Naive B cell (primary cell): ENCODE data around the gene ATP5PD. TPM values are rescaled to one million over a fixed set of nuclear protein-coding genes. Genes with fewer than 3 reads are reported as not detected.
A peak's percentile ranks its signal among the peaks of the same experiment; 100 is the strongest.

Experiments
- ATAC-seq, 2 donors: fragments of 150-1000 bp; cut with Tn5 transposase; 2 replicates each; pipeline ENCODE4 v1.10.0; 2021; ENCODE audit warnings: low read depth in 2 of 2, mild to moderate bottlenecking in 2 of 2, moderate library complexity in 2 of 2
- DNase-seq: peaks from one replicate; pipeline ENCODE4 v3.0.0; 2022
- H3K27ac Mint-ChIP-seq, 6 donors: one replicate each; pipeline ENCODE4 v1.8.0; 2020 to 2022; ENCODE audit warnings: mild to moderate bottlenecking in 6 of 6, mixed read lengths in 6 of 6, moderate library complexity in 5 of 6, inconsistent platforms in 2 of 6
- H3K27me3 Mint-ChIP-seq, 3 donors: one replicate each; pipeline ENCODE4 v1.8.0; 2021 to 2022; ENCODE audit warnings: mixed read lengths in 3 of 3, mild to moderate bottlenecking in 1 of 3
- H3K36me3 Mint-ChIP-seq, 2 donors: one replicate each; pipeline ENCODE4 v1.8.0; 2020 to 2022; ENCODE audit warnings: mixed read lengths in 2 of 2, inconsistent platforms in 1 of 2, mild to moderate bottlenecking in 1 of 2
- H3K4me1 Mint-ChIP-seq, 3 donors: one replicate each; pipeline ENCODE4 v1.8.0; 2020 to 2022; ENCODE audit warnings: mixed read lengths in 3 of 3, inconsistent platforms in 1 of 3, mild to moderate bottlenecking in 1 of 3, moderate library complexity in 1 of 3
- H3K4me3 Mint-ChIP-seq, 8 donors: one replicate each; pipeline ENCODE4 v1.8.0; 2020 to 2022; ENCODE audit warnings: mild to moderate bottlenecking in 8 of 8, mixed read lengths in 8 of 8, moderate library complexity in 8 of 8, inconsistent platforms in 2 of 8
- H3K9me3 Mint-ChIP-seq, 7 donors: one replicate each; pipeline ENCODE4 v1.8.0; 2020 to 2022; ENCODE audit warnings: mixed read lengths in 7 of 7, mild to moderate bottlenecking in 5 of 7, inconsistent platforms in 2 of 7, moderate library complexity in 1 of 7
- polyA plus RNA-seq, 6 donors: library from polyadenylated mRNA; unstranded; fragments of 300-500 nt; fragmentation: Illumina TruSeq; gene quantifications; one replicate each; pipeline ENCODE4 v1.2.3, GENCODE V29; 2021; ENCODE audit warnings: low read depth in 6 of 6

The ATP5PD gene
- polyA plus RNA-seq, 6 donors from 2014 or later, result 191 to 306 (median 269) TPM

DNA sequence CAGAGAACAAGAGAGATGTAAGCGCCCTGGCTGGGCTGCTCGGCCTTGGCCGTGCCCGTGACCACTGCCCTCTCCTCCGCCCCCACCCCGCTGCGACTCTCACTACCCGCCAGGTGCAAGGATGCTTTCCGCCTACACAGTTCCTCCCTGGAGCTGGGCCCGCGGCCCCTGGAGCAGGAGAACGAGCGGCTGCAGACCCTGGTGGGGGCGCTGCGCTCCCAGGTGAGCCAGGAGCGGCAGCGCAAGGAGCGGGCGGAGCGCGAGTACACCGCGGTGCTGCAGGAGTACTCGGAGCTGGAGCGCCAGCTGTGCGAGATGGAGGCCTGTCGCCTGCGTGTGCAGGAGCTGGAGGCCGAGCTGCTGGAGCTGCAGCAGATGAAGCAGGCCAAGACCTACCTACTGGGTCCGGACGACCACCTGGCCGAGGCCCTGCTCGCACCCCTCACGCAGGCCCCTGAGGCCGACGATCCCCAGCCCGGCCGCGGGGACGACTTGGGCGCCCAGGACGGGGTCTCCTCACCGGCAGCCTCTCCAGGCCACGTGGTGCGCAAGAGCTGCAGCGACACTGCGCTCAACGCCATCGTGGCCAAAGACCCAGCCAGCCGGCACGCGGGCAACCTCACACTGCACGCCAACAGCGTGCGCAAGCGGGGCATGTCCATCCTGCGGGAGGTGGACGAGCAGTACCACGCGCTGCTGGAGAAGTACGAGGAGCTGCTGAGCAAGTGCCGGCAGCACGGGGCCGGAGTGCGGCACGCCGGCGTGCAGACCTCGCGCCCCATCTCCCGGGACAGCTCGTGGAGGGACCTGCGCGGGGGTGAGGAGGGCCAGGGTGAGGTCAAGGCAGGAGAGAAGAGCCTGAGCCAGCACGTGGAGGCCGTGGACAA lies 43.5 kb downstream of the ATP5PD start:
- DNase-seq (no peak), ATAC-seq (no peak)
- peaks cover 12 to 47% (median 17%) of the 10 kb centered on the region in 3 donors for H3K27me3 Mint-ChIP-seq
- H3K27ac Mint-ChIP-seq, result no peak overlapping the region
- H3K4me3 Mint-ChIP-seq, result no peak overlapping the region
- no peaks in the 10 kb centered on the region for H3K36me3 Mint-ChIP-seq
- H3K4me1 Mint-ChIP-seq, result no peaks in the 10 kb centered on the region
- H3K9me3 Mint-ChIP-seq, result no peaks in the 10 kb centered on the region

DNA sequence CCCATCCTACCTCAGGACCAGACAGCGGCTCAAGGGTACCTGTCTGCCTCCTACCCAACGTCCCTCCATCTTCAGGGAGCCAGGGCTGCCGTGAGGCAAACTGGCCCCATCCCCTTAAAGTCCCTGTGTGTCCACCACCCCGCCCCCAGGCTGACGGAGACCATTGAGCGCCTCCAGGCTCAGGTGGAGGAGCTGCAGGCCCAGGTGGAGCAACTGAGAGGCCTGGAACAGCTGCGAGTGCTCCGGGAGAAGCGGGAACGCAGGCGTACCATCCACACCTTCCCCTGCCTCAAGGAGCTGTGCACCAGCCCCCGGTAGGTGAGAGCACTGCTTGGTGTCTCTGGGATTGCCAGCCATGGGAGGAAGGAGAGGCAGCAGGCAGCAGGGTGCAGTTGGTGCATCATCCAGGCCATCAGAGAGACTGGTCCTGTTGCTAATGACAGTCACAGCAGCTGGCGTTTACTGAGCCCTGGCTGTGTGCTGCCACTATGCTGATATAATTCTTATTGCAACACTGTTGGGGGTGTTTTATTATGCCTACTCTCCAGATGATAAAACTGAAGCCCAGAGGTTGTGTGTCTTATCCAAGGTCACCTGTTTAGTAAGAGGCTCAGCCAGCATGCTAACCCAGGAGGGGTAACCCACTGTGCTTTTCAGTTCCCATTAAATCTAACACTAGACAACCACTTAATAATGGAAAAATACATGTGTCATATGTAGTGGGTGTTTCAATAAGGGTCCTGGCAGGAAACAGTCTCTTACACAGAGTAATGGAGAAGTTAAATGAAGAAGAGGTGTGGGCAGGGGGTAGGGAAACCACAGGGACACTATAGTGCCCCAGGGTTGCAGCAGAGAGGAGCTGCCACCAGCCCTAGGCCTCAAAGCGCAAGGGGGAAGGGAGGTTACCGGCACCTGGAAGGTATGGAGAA lies 44.6 kb downstream of the ATP5PD start:
- ATAC-seq, result no peak
- no peak overlapping the region for H3K4me3 Mint-ChIP-seq
- H3K27me3 Mint-ChIP-seq, result peaks cover 13 to 44% (median 17%) of the 10 kb centered on the region in 3 donors

DNA sequence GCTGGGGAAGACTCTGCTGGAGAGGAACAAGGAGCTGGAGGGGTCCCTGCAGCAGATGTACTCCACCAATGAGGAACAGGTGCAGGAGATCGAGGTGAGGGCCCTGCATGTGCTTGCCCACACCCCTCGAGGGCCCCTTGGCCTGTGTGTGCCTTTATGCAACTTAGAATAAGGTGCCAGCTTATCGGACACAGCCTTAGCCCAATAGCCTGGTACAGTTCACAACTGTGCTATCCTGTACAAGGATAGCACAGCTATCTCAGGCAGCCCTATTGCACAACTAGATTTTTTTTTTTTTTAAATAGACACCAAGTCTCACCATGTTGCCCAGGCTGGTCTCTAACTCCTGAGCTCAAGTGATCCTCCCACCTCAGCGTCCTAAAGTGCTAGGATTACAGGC lies 47.2 kb downstream of the ATP5PD start:
- peaks cover 8 to 24% (median 9%) of the 10 kb centered on the region in 3 donors for H3K27me3 Mint-ChIP-seq
- peak overlapping the region in 2 of 8 donors; percentile 38 to 42 for H3K4me3 Mint-ChIP-seq
- H3K4me1 Mint-ChIP-seq, result no peaks in the 10 kb centered on the region
- no peaks in the 10 kb centered on the region for H3K36me3 Mint-ChIP-seq
- H3K27ac Mint-ChIP-seq, result no peak overlapping the region
- no peak for ATAC-seq
- no peak for DNase-seq
- no peaks in the 10 kb centered on the region for H3K9me3 Mint-ChIP-seq

More for the DNA sequence above, 44.6 kb downstream of the ATP5PD start:
- H3K36me3 Mint-ChIP-seq, result no peaks in the 10 kb centered on the region
- DNase-seq, result no peak
- H3K9me3 Mint-ChIP-seq, result no peaks in the 10 kb centered on the region
- no peak overlapping the region for H3K27ac Mint-ChIP-seq
- H3K4me1 Mint-ChIP-seq, result no peaks in the 10 kb centered on the region

DNA sequence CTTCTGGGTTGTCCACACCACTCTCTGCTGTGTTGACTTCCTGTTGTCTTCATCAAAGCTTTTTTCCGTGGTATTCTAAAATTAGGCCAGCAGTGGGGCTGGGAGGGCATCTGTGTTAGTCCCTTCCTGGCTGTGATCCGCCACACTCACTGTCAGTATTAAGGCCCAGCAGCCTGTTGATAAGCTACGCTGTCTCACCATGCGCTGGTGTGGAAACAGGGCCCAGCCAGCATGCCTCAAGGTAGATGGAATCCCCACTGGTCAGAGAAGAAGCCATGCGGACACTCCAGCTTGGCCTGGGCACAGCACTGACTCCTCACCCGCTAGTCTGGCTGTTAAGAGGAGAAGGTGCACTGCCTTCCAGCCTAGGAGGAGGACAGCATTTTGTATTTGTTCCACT lies 48.0 kb downstream of the ATP5PD start:
- Mint-ChIP-seq H3K4me3 (peak overlapping the region in 1 of 8 donors; percentile 34), H3K27ac (no peak overlapping the region), H3K9me3 (no peaks in the 10 kb centered on the region), H3K27me3 (peaks cover 8 to 18% (median 9%) of the 10 kb centered on the region in 3 donors), H3K4me1 (no peaks in the 10 kb centered on the region), H3K36me3 (no peaks in the 10 kb centered on the region)
- no peak for DNase-seq
- ATAC-seq, result no peak

DNA sequence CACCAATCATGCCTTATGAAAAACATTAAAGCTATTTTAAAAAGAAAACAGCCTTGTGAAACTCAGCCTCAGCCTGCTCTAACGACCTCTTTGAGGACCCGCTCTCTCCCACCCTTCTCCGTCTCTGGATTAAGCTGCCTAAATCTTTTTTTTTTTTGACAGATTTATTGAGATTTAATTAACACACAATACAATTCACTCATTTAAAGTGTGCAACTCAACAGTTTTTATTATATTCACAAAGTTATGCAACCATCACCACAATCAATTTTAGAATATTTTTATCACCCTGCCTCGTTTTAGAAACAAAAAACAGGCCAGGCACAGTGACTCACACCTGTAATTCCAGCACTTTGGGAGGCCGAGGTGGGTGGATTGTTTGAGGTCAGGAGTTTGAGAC lies 50.9 kb downstream of the ATP5PD start:
- H3K27ac Mint-ChIP-seq, result peak overlapping the region in 1 of 6 donors; percentile 32
- H3K4me3 Mint-ChIP-seq, result no peak overlapping the region

DNA sequence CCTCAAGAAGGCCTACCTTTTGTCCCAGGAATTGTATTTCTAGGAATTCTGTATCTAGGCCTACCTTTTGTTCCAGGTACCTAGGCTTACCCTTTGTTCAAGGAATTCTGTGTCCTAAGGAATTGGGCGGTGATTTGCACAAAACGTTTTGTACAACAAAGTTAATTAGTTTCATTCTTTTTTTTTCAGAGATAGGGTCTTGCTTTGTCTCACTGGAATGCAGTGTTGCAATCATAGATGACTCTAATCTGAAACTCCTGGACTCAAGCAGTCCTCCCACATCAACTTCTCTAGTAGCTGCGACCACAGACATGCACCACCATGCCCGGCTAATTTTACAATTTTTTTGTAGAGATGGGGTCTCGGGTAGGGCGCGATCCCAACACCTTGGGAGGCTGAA lies 52.3 kb downstream of the ATP5PD start:
- no peak for DNase-seq
- Mint-ChIP-seq H3K27me3 (peaks cover 9 to 33% (median 12%) of the 10 kb centered on the region in 3 donors), H3K36me3 (no peaks in the 10 kb centered on the region), H3K9me3 (no peaks in the 10 kb centered on the region), H3K4me1 (no peaks in the 10 kb centered on the region), H3K27ac (no peak overlapping the region), H3K4me3 (no peak overlapping the region)
- no peak for ATAC-seq

More for the DNA sequence above, 50.9 kb downstream of the ATP5PD start:
- ATAC-seq (no peak), DNase-seq (no peak)
- no peaks in the 10 kb centered on the region for H3K9me3 Mint-ChIP-seq
- H3K36me3 Mint-ChIP-seq, result no peaks in the 10 kb centered on the region
- no peaks in the 10 kb centered on the region for H3K4me1 Mint-ChIP-seq
- peaks cover 9 to 19% (median 12%) of the 10 kb centered on the region in 3 donors for H3K27me3 Mint-ChIP-seq

DNA sequence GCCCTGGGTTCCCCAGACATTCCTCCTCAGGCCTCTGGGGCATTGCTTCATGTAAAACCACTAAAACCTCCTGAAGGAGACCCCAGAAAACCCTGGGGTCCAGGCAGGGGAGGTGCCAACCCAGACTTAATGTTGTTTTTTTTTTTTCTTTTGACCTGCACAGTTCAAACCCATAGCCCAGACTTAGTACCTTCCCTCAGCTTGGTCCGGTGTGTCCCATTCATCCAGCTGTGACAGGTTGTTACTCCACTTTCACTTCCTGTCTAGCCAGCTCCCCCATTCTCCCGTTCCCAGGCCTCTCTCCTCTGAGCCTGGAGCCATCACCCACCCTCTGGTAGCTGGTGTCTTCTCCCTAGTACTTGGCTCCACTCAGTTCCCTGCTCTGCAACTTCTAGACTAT lies 54.5 kb downstream of the ATP5PD start:
- H3K4me3 Mint-ChIP-seq, result peak overlapping the region in 1 of 8 donors; percentile 24
- no peak overlapping the region for H3K27ac Mint-ChIP-seq
- peaks cover 9 to 37% (median 10%) of the 10 kb centered on the region in 3 donors for H3K27me3 Mint-ChIP-seq
- no peaks in the 10 kb centered on the region for H3K36me3 Mint-ChIP-seq
- DNase-seq (no peak), ATAC-seq (no peak)
- H3K4me1 Mint-ChIP-seq, result peaks cover 1 to 6% (median 5%) of the 10 kb centered on the region in 3 donors
- no peaks in the 10 kb centered on the region for H3K9me3 Mint-ChIP-seq

DNA sequence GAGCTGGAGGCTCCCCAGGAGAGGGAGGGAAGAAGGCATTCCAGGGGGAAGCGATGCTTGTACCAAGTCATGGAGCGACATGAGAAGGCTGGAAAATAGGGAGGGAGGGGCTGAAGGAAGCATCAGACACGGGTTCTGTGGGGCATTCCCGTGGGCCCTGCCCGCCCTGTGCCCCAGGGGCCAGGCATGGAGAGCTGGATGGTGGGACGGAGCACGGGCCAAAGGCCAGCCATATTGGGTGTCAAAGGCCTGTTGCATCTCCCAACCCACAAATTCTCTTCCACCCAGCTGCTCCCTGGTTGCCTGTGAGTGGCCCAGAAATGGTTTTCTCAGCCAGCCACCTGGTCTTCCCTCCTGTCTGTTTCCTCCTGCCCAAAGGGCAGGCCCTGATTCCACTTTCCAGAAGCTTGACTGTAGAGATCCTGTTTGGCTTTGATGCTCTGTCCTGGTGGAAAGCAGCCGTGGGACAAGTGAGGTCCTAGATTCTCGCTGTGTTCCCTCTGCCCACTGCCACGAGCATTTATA lies 56.1 kb downstream of the ATP5PD start:
- ATAC-seq (no peak), DNase-seq (no peak)
- no peaks in the 10 kb centered on the region for H3K36me3 Mint-ChIP-seq
- H3K27ac Mint-ChIP-seq, result peak overlapping the region in 2 of 6 donors; percentile 36 to 47
- H3K27me3 Mint-ChIP-seq, result peaks cover 11 to 37% (median 13%) of the 10 kb centered on the region in 3 donors
- H3K4me1 Mint-ChIP-seq, result peaks cover 5 to 11% (median 9%) of the 10 kb centered on the region in 3 donors
- H3K9me3 Mint-ChIP-seq, result no peaks in the 10 kb centered on the region
- H3K4me3 Mint-ChIP-seq, result peak overlapping the region in 2 of 8 donors; percentile 53 to 59

Other genes with a start within 250 kb of the ATP5PD start
- gene GRIN2C, start 187.1 kb downstream of the ATP5PD start, polyA plus RNA-seq, result under 1 TPM in 2 of 6 donors, not detected in 4; 0.04 to 0.05 TPM
- 1 to 10 TPM in 5 of 6 donors, not detected in 1; 1.2 to 6.1 (median 3.9) TPM for gene FDXR, start 174.0 kb downstream of the ATP5PD start, polyA plus RNA-seq
- not detected for gene FADS6, start 153.3 kb downstream of the ATP5PD start, polyA plus RNA-seq
- gene USH1G, start 123.7 kb downstream of the ATP5PD start, polyA plus RNA-seq, result not detected
- gene OTOP2, start 122.7 kb downstream of the ATP5PD start, polyA plus RNA-seq, result not detected
- not detected for gene OTOP3, start 111.1 kb downstream of the ATP5PD start, polyA plus RNA-seq
- under 1 TPM in 2 of 6 donors, not detected in 4; 0.08 to 0.23 TPM for gene HID1, start 74.2 kb downstream of the ATP5PD start, polyA plus RNA-seq
- gene CDR2L, start 59.3 kb downstream of the ATP5PD start, polyA plus RNA-seq, result not detected
- gene MRPL58, start 34.3 kb downstream of the ATP5PD start, polyA plus RNA-seq, result 10 to 100 TPM; 32.4 to 47.3 (median 39.6) TPM
- gene KCTD2, start 256 bp upstream of the ATP5PD start, polyA plus RNA-seq, result 1 to 10 TPM; 2.9 to 9.8 (median 4.8) TPM
- gene SLC16A5, start 41.0 kb upstream of the ATP5PD start, polyA plus RNA-seq, result 1 to 10 TPM; 1.1 to 4.0 (median 2.1) TPM
- gene ARMC7, start 63.0 kb upstream of the ATP5PD start, polyA plus RNA-seq, result 1 to 10 TPM; 2.0 to 6.0 (median 4.5) TPM
- gene NT5C, start 84.8 kb upstream of the ATP5PD start, polyA plus RNA-seq, result 100 to 1,000 TPM in 3 of 6 donors, 10 to 100 TPM in 3; 85.0 to 136 (median 111) TPM
- 10 to 100 TPM; 56.8 to 80.5 (median 72.7) TPM for gene JPT1, start 107.5 kb upstream of the ATP5PD start, polyA plus RNA-seq
- gene SUMO2, start 136.0 kb upstream of the ATP5PD start, polyA plus RNA-seq, result 100 to 1,000 TPM; 260 to 424 (median 363) TPM
- 10 to 100 TPM; 11.7 to 41.1 (median 33.4) TPM for gene NUP85, start 158.7 kb upstream of the ATP5PD start, polyA plus RNA-seq
- gene GGA3, start 214.6 kb upstream of the ATP5PD start, polyA plus RNA-seq, result 10 to 100 TPM in 5 of 6 donors, 1 to 10 TPM in 1; 4.5 to 31.6 (median 13.7) TPM
- gene MRPS7, start 214.9 kb upstream of the ATP5PD start, polyA plus RNA-seq, result 100 to 1,000 TPM in 1 of 6 donors, 10 to 100 TPM in 5; 70.1 to 103 (median 94.4) TPM
- 100 to 1,000 TPM in 5 of 6 donors, 10 to 100 TPM in 1; 95.1 to 133 (median 105) TPM for gene MIF4GD, start 224.3 kb upstream of the ATP5PD start, polyA plus RNA-seq
- gene SLC25A19, start 242.5 kb upstream of the ATP5PD start, polyA plus RNA-seq, result 10 to 100 TPM; 26.1 to 41.8 (median 31.3) TPM